NCI-H748 (cell line): ENCODE results near the gene MDFI.
A peak's percentile ranks its signal among the peaks of the same experiment; 100 is the strongest.

ENCODE experiments used
- DNase-seq: peaks from one replicate; lab custom pipeline; 2025; ENCODE audit not compliant: unreplicated experiment; lab: John Stamatoyannopoulos, UW

MDFI gene

DNA sequence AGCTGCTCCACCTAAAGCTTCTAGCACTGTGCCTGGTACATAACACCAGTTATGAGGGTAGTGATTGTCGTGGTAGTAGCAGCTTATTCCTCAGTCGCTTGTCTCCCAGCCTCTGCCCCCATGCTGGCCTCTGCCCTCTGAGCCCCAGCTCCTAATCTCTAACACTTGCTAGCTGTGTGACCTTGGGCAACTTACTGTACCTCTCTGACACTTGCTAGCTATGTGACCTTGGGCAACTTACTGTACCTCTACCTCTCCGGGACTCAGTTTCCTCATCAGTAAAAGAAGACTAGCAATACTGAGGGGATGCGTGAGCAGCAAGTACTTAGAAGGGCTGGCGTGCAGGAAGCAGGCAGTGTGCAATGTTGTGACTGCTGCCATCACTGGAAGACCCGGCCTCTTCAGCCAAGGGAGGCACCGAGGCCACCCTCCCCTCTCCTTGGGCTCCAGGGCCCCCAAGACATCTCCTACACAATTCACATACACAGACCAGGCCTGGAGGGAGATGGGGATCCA lies 9.9 kb downstream of the MDFI start:
- DNase-seq: no peak

DNA sequence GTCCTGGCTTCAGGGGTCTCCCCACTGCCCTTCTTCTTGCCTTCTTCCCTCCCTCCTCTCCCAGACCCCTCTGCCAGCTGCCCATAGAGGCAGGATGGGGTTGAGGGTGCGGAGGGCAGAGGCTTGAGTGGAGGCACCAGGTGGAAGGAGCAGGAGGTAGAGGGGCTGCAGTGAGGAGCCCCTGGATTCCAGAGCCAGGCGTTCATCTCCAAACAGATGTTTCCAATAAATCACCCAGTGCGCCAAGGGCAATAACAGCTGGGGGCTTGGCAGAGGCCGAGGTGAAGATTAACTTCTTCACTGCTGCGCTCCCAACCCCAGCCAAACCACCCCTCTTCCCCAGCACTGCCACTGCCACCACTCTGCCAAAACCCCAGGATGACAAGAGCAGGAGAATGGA lies 10.7 kb downstream of the MDFI start:
- no peak for DNase-seq

DNA sequence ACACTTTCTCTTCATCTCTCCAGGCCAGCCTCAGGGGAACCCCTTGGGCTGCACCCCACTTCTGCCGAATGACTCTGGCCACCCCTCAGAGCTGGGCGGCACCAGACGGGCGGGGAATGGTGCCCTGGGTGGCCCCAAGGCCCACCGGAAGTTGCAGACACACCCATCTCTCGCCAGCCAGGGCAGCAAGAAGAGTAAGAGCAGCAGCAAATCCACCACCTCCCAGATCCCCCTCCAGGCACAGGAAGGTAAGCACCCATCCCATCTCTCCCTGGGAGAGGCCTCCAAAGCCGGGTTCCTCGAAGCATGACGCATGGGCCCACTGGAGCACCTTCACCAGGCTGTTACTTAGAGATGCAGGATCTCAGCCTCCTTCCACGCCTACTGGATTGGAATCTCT lies 11.3 kb downstream of the MDFI start:
- no peak for DNase-seq

DNA sequence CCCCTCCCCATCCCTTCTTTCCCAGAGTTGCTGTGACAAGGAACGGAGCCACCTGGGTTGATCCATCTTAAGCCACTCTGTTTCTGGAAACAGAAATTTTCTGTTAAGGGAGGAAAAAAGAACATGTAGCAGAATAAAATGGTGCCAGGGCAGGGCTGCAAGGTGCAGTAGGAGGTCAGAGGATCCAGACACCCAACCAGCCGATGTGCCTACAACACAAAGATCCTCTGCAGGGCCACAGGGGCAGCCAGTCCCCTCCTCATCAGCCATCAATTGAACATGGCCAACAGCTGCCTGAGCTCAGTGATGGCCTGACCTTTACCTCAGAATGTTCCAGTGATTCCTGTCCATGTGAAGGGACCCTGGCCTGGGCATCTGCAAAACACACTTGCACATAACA lies 11.9 kb downstream of the MDFI start:
- no peak for DNase-seq

DNA sequence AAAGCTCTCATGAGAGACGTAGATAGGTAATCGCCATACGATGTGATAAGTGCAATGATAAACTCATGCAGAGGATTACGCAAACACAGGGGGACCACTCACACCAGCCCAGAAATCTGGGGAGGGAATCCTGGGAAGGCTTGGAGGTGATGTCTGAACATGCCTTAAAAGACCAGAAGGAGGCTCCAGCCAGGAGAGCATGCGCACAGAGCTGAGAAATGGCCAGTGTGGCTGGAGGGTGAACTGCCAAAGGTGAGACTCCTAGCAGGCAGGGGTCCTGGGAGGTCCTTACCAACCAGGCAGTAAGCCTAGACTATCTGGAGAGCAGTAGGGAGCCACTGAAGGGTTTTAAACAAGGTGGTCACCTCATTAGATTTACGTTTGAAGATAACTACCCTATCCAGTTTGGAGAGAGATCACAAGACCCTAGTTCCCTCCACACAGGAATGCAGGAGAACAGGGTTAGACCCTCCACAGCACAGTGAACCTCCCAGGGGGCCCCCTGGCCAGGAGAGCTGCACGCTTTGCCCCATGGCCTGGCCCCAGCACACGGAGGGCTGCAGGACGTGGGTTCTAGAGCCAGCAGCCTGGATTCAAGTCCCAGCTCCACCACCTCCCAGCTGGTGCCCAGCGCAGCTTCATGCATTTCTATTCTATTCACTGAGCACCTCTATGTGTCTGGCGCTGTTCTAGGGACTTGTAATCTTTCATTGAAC lies 13.1 kb downstream of the MDFI start:
- DNase-seq: no peak

DNA sequence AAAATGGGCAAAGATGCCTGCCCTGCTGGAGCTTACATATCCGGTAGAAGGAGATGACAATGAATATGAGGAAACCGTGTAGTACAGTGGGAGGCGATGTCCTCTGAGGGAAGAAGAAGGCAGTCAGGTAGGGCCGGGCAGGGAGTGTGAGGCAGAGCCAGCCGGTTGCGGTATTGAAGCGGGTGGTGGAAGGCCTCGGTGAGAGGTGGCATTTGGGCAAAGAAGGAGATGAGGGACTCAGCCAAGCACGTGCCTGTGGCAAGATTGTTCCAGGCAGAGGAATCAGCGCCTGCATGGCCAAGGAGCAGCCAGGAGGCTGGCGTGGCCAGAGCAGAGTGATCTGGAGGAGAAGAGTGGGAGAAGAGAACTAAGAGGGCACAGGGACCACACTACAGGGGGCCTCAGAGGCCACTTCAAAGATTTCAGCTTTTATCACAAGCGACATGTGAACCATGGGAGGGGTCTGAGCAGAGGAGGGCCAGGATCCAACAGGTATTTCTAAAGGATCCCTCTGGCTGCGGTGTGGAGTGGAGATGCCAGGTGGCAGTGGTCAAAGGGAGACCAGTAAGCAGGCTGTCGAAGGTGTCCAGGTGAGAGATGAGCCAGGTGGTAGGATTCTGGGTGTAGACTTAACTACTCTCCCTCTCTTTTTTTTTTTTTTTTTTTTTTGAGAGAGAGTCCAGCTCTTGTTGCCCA lies 13.8 kb downstream of the MDFI start:
- no peak for DNase-seq

DNA sequence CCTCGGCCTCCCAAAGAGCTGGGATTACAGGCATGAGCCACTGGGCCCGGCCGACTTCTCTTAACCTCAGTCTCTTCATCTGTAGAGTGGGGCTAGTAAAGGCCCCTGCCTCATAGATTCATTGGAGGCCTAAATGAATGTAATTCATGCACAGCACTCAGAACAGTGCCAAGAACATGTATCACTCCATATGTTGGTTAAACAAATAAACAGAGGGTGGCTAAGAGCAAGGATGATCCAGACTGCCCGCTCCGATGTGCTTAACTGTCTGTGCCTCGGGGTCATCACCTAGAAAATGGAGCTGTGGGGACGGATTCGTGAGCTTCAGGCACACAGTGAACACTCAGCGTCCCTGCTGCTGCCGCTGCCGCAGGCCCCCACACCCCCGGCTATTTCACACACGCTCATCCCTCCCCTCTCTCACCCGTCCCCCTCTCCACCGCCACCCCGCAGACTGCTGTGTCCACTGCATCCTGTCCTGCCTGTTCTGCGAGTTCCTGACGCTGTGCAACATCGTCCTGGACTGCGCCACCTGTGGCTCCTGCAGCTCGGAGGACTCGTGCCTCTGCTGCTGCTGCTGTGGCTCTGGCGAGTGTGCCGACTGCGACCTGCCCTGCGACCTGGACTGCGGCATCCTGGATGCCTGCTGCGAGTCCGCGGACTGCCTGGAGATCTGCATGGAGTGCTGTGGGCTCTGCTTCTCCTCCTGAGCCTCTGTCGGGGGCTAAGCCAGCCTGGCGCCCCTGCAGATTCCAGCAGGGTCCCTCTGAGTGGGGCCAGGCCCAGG lies 14.8 kb downstream of the MDFI start:
- peak; percentile 71 for DNase-seq

- no peak for DNase-seq
Measured at GRCh38 chr6:41653691-41654090, 15.4 kb downstream of the MDFI start.

DNA sequence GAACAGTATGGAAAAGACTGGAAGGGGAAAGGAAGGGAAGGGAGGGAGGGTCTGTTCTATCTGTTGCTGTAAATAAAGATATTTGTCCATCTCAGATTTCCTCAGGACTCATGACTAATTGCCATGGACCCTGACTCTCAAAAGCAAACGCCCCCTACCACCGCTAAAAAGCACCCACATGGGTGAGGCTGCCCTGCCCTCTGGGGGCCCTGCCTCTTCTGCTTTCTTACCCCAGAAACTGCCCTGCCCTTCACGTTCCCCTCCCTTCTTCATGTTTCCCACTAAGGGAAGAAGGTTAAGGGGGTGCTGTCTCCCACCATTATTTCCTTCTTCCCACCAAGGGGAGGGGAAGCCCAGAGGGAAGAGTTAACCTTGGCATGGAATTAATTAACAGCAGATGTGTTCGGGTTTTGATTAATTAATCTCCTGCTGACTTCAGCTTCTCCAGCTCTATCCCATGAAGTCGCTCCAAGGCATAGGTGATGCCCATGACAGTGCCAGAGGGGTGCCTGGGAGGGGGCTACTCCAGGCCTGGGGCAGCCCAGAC lies 16.0 kb downstream of the MDFI start:
- no peak for DNase-seq

DNA sequence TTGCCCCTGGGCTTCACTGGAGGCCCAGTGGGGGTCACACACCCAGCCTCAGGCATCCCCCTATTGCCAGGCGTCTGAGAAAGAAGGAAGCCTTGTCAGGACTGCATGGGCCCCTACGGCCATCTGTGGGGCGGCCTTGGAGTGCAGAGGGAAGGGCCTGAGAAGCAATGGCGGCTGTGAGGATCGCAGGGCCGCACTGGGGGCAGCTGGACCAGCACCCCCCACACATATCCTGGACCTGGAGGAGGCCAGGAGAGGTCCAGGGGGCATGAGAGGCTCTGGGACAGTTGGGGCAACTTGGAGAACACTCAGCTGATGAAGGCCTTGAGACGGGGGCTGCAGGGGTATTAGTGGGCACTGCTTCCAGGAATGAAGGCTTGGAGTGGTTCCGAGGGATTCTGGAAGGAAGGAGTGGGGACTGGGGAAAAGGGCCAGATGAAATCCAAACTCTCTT lies 16.5 kb downstream of the MDFI start:
- DNase-seq: no peak

GRCh38 chr6:41655176-41655575 lies 16.9 kb downstream of the MDFI start:
- no peak for DNase-seq

DNA sequence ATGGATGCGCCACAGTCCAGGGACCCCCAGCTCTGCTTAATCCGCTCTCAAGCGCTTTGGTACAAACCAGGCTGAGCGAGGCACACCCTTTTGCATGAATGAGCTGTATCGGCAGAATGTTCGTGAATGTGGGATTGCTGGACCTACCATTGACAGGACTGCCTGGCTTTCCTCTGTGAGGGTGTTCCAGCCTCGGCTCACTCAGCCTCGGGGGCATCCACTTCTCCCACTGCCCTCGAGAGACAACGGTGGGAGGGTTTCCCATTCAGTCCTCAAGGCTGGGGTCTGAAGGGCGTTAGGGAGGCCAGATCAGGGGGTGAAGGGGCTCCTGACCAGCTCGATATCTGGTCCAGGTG lies 17.4 kb downstream of the MDFI start:
- DNase-seq: no peak

DNA sequence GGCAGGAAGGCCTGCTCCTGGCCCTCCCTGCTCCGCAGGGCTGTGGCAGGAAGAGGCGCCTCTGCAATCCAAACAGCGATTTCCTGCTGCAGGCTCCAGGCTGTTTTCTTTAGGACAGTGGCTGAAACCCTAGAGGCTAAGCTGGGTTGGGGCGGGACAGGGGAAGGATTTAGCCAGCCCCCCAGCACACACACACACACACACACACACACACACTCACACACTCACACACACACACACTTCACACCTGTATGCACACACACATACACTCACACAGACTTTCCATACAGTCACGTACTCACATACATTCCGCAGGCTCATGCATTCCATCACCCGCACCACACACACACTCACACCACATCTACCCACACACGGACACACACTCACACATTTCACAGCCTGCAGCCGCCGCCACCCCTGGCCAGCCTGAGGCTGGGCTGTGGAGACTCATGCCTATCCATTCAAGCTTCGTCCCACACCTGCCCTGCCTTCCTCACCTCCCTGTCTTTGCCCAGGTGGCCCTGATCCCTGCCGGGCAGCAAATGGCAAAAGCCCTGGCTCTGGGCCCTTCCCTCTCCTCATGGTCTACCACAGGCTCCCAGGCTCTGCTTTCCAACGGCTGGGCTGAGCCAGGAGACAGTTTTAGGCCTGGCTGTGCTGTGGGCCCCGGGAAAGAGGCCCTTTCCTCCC lies 17.9 kb downstream of the MDFI start:
- no peak for DNase-seq

DNA sequence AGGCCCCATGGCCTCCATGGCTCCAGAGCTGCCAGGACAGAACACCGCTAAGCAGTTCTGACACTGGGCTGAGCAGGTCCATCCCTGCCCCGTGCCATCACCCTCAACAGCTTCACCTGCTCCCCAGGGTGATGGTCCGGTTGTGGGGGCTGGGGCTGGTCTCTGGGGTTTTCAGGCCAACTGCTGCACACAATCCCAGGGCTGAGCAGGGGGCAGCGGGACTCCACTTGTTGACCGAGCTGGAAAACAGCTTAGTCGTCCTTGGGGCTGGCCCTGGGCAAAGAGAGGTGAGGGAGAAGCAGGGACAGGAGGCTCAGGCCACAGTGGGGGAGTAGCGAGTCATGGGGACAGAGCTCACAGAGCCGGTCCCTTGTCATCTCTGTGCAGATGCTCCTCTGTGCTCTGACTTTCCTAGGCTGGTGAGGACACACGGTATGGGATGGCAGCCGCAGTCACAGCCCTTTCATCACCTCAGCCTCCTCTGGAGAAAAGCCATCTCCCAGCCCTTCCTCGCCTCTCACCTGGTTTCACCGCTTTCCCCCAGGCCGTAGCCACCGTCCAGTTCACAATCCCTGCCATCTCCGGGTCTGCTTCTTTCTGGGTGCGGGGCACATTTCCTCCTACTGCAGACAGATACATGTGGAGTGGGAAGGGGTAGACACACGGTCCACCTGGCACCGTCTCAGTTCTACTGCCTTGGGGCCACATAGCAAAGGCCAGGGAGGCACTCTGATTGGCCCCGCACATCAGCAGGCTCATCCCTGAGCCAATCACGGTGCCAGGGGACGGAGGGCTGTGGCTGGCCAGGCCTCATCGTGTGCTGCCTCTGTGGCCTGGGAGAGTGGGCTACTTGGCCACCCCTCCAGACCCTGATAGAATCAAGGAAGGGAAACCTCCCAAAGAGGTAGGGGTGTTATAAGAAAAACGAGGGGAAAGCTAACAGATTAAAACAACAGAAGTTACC lies 19.1 kb downstream of the MDFI start:
- no peak for DNase-seq

GRCh38 chr6:41658636-41659035 lies 20.4 kb downstream of the MDFI start:
- no peak for DNase-seq

GRCh38 chr6:41659935-41660334 lies 21.7 kb downstream of the MDFI start:
- DNase-seq: peak; percentile 43

- DNase-seq: no peak
Measured at GRCh38 chr6:41663568-41663967, 25.3 kb downstream of the MDFI start.

GRCh38 chr6:41664271-41664670 lies 26.0 kb downstream of the MDFI start:
- no peak for DNase-seq

- no peak for DNase-seq
Measured at GRCh38 chr6:41667195-41667594, 28.9 kb downstream of the MDFI start.

DNA sequence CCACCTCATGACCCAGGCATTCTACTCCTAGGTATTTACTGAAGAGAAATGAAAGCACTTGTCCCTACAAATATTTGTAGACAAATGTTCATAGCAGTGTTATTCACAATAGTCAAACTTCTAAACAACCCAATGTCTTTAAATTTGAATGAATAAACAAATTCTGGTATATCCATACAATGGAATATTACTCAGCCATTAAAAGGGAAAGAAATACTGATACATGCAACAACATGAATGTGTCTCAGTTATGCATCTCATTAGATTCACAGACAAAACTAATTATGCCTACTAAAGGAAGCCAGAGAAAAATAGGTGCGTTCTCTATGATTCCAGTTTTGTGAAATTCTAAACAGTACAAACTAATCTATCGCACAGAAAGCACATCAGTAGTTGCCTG lies 30.7 kb downstream of the MDFI start:
- DNase-seq: no peak
